ENCODE data around the gene ITM2C. TPM values are rescaled to one million over a fixed set of nuclear protein-coding genes. Genes with fewer than 3 reads are reported as not detected.

The ITM2C gene
- total and polyA plus RNA-seq, 2 of the 13 experiments (the other 11 are each of a cell fraction or from before 2014, with no cell fraction given): 70.5 to 270 TPM

DNA sequence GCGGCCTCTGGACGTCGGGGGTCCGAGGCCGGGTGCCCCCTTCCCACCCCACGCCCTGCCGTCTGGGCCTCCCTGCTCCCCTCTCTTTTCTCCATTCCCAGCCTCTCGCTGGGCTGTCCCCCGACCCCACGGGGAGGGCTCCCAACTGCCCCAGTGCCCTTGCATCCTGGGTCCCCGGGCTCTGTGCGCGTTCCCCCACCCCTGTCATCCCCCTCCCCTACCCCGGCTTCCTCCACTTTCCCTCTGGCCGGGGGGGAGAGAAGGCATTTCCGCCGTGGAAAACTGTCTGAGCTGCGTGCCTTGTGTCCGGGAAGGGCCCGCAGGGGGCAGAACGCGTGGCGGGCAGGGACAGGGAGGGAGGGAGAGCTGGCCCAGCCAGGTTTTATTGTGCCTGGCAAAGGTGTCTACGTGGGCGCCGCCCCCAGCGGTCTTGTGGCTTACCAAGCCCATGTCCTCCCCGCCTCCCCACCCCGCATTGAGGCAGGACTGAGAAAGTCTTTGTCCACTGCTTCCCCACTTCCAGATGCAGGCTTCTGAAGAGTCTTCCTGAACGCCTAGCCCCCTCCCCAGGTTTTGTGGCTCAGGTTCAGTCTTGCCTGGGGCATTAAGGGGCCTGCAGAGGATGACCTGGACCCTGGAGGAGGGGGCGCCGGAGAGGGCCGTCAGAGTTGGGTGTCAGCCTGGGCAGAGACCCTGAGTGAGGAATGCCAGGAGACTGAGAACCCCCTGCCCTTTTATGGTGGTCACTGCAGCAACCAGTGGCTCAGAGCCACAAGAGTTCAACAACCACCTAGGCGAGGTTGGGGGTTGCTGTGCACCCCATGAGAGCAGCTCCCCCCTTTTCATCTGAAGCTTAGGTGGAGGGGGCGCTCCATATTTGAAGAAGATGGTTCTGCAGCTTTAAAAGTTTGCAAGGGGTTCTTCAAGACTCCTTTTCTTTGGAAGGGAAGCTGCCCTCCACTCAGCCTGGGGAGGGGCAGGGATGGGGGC is 1.3 kb downstream of the ITM2C start (continued):
- TF ChIP-seq, protein P1, sequence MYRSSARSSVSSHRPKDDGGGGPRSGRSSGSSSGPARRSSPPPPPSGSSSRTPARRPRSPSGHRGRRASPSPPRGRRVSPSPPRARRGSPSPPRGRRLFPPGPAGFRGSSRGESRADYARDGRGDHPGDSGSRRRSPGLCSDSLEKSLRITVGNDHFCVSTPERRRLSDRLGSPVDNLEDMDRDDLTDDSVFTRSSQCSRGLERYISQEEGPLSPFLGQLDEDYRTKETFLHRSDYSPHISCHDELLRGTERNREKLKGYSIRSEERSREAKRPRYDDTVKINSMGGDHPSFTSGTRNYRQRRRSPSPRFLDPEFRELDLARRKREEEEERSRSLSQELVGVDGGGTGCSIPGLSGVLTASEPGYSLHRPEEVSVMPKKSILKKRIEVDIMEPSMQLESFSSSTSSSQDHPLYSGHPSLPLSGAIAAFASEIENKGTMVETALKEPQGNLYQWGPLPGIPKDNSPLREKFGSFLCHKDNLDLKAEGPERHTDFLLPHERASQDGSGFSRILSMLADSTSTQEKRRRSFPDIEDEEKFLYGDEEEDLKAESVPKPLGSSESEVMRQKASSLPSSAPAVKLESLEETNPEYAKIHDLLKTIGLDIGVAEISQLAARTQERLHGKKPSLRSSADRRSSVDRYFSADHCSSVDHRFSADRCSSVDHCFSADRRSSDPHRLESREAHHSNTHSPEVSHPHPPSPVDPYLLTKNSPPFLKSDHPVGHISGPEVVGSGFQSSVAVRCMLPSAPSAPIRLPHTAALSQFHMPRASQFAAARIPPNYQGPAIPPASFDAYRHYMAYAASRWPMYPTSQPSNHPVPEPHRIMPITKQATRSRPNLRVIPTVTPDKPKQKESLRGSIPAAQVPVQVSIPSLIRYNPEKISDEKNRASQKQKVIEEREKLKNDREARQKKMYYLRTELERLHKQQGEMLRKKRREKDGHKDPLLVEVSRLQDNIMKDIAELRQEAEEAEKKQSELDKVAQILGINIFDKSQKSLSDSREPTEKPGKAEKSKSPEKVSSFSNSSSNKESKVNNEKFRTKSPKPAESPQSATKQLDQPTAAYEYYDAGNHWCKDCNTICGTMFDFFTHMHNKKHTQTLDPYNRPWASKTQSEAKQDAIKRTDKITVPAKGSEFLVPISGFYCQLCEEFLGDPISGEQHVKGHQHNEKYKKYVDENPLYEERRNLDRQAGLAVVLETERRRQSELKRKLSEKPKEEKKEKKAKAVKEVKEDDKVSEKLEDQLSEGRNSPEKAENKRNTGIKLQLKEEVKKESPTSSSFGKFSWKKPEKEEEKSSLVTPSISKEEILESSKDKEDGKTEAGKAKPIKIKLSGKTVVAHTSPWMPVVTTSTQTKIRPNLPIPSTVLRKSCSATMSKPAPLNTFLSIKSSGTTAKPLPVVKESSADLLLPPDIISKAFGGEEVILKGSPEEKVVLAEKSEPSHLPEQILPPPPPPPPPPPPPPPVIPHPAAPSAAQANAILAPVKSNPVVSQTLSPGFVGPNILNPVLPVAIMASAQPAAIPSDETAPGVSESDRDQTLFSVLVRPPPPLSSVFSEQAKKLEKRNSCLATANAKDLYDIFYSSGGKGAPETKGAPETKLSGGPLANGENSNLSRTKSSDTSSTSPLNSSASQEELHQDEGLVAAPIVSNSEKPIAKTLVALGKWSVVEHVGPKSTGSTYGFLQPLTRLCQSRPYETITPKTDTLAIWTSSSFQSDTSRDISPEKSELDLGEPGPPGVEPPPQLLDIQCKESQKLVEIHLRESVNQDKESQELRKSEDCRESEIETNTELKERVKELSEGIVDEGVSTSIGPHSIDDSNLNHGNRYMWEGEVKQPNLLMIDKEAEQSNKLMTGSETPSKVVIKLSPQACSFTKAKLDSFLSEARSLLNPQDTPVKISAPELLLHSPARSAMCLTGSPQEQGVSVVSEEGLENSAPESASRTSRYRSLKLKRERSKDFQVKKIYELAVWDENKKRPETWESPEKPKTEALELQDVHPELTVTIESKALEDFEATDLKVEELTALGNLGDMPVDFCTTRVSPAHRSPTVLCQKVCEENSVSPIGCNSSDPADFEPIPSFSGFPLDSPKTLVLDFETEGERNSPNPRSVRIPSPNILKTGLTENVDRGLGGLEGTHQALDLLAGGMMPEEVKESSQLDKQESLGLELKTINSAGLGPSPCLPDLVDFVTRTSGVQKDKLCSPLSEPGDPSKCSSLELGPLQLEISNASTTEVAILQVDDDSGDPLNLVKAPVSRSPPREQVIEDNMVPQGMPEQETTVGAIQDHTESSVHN (CRISPR knock-in tag; IDR thresholded peaks at IDR 0.05): no peak
- 0 out of 2 replicates have a peak, but pooled peaks have one; percentile 45 for TF ChIP-seq MYC (CRISPR knock-in tag; IDR thresholded peaks at IDR 0.05; ENCODE audit: borderline replicate concordance)
- no peak for TF ChIP-seq ZNF615 (CRISPR knock-in tag; IDR thresholded peaks at IDR 0.05; ENCODE audit: borderline replicate concordance)
- no peak for TF ChIP-seq ZNF619 (CRISPR knock-in tag; IDR thresholded peaks at IDR 0.05)
- no peak for TF ChIP-seq SRSF4 (IDR thresholded peaks at IDR 0.05; ENCODE audit: low read depth, low read length, poor library complexity, severe bottlenecking)
- no peak for TF ChIP-seq ZMYM4 (CRISPR knock-in tag; IDR thresholded peaks at IDR 0.05)
- TF ChIP-seq, protein P2, sequence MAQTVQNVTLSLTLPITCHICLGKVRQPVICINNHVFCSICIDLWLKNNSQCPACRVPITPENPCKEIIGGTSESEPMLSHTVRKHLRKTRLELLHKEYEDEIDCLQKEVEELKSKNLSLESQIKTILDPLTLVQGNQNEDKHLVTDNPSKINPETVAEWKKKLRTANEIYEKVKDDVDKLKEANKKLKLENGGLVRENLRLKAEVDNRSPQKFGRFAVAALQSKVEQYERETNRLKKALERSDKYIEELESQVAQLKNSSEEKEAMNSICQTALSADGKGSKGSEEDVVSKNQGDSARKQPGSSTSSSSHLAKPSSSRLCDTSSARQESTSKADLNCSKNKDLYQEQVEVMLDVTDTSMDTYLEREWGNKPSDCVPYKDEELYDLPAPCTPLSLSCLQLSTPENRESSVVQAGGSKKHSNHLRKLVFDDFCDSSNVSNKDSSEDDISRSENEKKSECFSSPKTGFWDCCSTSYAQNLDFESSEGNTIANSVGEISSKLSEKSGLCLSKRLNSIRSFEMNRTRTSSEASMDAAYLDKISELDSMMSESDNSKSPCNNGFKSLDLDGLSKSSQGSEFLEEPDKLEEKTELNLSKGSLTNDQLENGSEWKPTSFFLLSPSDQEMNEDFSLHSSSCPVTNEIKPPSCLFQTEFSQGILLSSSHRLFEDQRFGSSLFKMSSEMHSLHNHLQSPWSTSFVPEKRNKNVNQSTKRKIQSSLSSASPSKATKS (CRISPR knock-in tag; IDR thresholded peaks at IDR 0.05): no peak
- TF ChIP-seq GABPB1 (CRISPR knock-in tag; IDR thresholded peaks at IDR 0.05): peak; percentile 75
- TF ChIP-seq ZNF775 (CRISPR knock-in tag; IDR thresholded peaks at IDR 0.05; ENCODE audit: borderline replicate concordance): no peak
- TF ChIP-seq ZNF652 (CRISPR knock-in tag; IDR thresholded peaks at IDR 0.05; ENCODE audit: borderline replicate concordance, low read depth): no peak
- TF ChIP-seq RARG (CRISPR knock-in tag; IDR thresholded peaks at IDR 0.05; ENCODE audit: low read depth): no peak
- no peak for TF ChIP-seq NFE2L2 (IDR thresholded peaks at IDR 0.05; ENCODE audit: low read length)
- TF ChIP-seq ZEB1 (IDR thresholded peaks at IDR 0.05; ENCODE audit: insufficient replicate concordance, low read depth): no peak
- TF ChIP-seq ZNF614 (CRISPR knock-in tag; IDR thresholded peaks at IDR 0.05; ENCODE audit: borderline replicate concordance): no peak
- no peak for TF ChIP-seq NR3C1 (CRISPR knock-in tag; IDR thresholded peaks at IDR 0.05)
- TF ChIP-seq, protein P3, sequence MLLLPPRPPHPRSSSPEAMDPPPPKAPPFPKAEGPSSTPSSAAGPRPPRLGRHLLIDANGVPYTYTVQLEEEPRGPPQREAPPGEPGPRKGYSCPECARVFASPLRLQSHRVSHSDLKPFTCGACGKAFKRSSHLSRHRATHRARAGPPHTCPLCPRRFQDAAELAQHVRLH (CRISPR knock-in tag; IDR thresholded peaks at IDR 0.05; ENCODE audit: borderline replicate concordance, low read depth): no peak
- TF ChIP-seq ZKSCAN5 (CRISPR knock-in tag; IDR thresholded peaks at IDR 0.05): no peak
